A673 (cell line): ENCODE results near the gene RXRB. TPM values are rescaled to one million over a fixed set of nuclear protein-coding genes. Genes with fewer than 3 reads are reported as not detected.
A peak's percentile ranks its signal among the peaks of the same experiment; 100 is the strongest.

Experiments used
- BruUV-seq: library from RNA; stranded (reverse); fragments of 400-500 nt; replicated peaks from 2 replicates; lab custom pipeline; 2021; lab: Mats Ljungman, UMichigan
- CTCF ChIA-PET: fragments of 300-600 bp; sonication (Branson Sonifier 250); formaldehyde crosslinking; loops from one replicate; lab custom pipeline; 2022; ENCODE audit warnings: antibody characterized with exemption; lab: Charles Lee
- POLR2A ChIA-PET: fragments of 300-600 bp; sonication (Branson Sonifier 250); formaldehyde crosslinking; loops from one replicate; lab custom pipeline; 2022; ENCODE audit warnings: antibody characterized with exemption; ENCODE audit not compliant: low non-redundant PET; lab: Charles Lee
- DNase-seq: peaks from one replicate; pipeline ENCODE4 v3.0.0-alpha.2; 2015; ENCODE audit warnings: low spot score
- H3K27ac ChIP-seq: fragments of 200-600 bp; sonication (generic); 2 replicates; pipeline ENCODE4 v1.5.1; 2016; ENCODE audit warnings: mixed run types, low read depth, mild to moderate bottlenecking, mixed read lengths, antibody characterized with exemption, low read length; ENCODE audit not compliant: poor library complexity, severe bottlenecking
- H3K27me3 ChIP-seq: fragments of 200-600 bp; sonication (generic); replicated peaks from 2 replicates; pipeline ENCODE4 v1.6.1; 2017; ENCODE audit warnings: mixed run types, low read depth, mild to moderate bottlenecking, mixed read lengths, antibody characterized with exemption, low read length; ENCODE audit not compliant: insufficient read depth, poor library complexity
- H3K36me3 ChIP-seq: fragments of 200-600 bp; sonication (generic); 2 replicates; pipeline ENCODE4 v1.6.1; 2016; ENCODE audit warnings: mixed run types, mild to moderate bottlenecking, mixed read lengths, antibody characterized with exemption, low read length; ENCODE audit not compliant: insufficient read depth, poor library complexity, severe bottlenecking
- H3K4me1 ChIP-seq: fragments of 200-600 bp; sonication (generic); 2 replicates; pipeline ENCODE4 v1.6.1; 2017; ENCODE audit warnings: mixed run types, mild to moderate bottlenecking, mixed read lengths, antibody characterized with exemption, low read length; ENCODE audit not compliant: insufficient read depth, poor library complexity, severe bottlenecking
- H3K4me3 ChIP-seq: fragments of 200-600 bp; sonication (generic); 2 replicates; pipeline ENCODE4 v1.5.1; 2016; ENCODE audit warnings: low read depth, mixed run types, mild to moderate bottlenecking, mixed read lengths, low read length; ENCODE audit not compliant: poor library complexity, severe bottlenecking
- H3K9me3 ChIP-seq: fragments of 200-600 bp; sonication (generic); 2 replicates; pipeline ENCODE4 v1.6.1; 2016; ENCODE audit warnings: mixed run types, low read depth, mild to moderate bottlenecking, mixed read lengths, antibody characterized with exemption, low read length; ENCODE audit not compliant: poor library complexity, severe bottlenecking
- EZH2 ChIP-seq: fragments of 200-600 bp; sonication (generic); IDR thresholded peaks from 2 replicates; pipeline ENCODE4 v1.6.1; 2017; ENCODE audit warnings: borderline replicate concordance, low read depth, mild to moderate bottlenecking, mixed read lengths, antibody characterized with exemption, low read length; ENCODE audit not compliant: poor library complexity, severe bottlenecking
- intact Hi-C: fragments of 100-400 bp; cut with micrococcal nuclease; formaldehyde crosslinking; loops from one replicate; pipeline ENCODE4 v1.10.0; 2022; ENCODE audit not compliant: unreplicated experiment
- total RNA-seq: library from RNA; stranded (reverse); gene quantifications from 2 replicates; pipeline ENCODE4 v1.2.3, GENCODE V29; 2021
- TF ChIP-seq, protein P1 (sequence below): fragments of 300-800, 200-600 bp; sonication (generic); conservative IDR thresholded peaks from 2 replicates; pipeline ENCODE4 v1.5.1; 2017; ENCODE audit warnings: low read depth, mild to moderate bottlenecking, antibody characterized with exemption, low read length, moderate library complexity, mixed read lengths

RXRB gene
- total RNA-seq, 1 experiment from 2014 or later: 43.6 TPM

DNA sequence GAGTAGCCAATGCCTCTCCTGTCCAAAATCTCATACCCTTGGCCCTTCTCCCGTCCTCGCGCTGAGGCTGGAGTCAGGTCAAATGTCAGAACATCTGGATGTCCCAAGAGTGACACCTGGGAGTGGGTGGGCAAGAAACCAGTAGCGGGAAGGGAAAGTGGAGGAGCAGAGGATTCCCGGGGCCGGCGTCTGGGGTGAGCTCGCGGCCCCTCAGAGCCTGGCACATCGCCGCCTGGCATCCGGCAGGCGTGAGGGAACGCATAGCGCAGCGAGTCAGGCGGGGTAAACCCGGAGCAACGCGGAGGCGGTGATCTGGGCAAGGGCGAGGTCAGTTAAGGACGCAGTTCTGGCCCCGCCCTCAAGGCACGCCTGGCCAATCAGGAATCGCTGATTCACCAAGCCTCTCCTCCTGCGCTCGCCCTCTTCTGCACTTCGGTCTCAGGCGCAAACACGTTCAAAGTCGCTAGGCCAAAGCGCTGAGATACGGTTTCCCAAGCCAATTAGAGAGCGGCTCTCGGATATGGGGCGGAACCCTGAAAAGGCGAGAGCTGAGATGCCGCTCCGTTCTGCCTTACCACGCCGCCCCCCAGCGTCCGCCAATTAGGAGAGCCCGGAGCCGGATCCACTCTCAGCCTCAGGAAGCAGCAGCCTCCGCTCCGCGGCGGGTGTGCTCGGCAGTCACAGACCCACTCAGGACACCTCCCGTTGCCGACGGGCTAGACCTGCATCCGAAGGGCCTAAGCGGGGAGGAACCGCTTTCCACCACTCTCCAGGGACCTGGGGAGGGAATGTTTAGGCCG is 48.7 kb upstream of the RXRB start:
- peak; percentile 99 for DNase-seq
- no TSS peak for BruUV-seq
- intact Hi-C loops: loop anchor here (1.0 to 2.0 kb wide), 5 partner anchors 40 to 235 kb away; partner anchors contain the start of genes RING1, RXRB and SLC39A7
- H3K4me3 ChIP-seq: peak overlapping the region; percentile 59
- POLR2A ChIA-PET: interaction anchor here (0.6 to 2.0 kb wide), 3 partner anchors 17 to 277 kb away, joined by 3 to 13 read pairs (median 8); no protein-coding TSS in a partner anchor
- CTCF ChIA-PET: interaction anchor here (0.5 to 1.5 kb wide), 8 partner anchors 87 to 412 kb away, joined by 3 to 7 read pairs (median 4); no protein-coding TSS in a partner anchor
- peaks cover 3% of the 10 kb centered on the region for H3K36me3 ChIP-seq
- TF ChIP-seq, protein P1, sequence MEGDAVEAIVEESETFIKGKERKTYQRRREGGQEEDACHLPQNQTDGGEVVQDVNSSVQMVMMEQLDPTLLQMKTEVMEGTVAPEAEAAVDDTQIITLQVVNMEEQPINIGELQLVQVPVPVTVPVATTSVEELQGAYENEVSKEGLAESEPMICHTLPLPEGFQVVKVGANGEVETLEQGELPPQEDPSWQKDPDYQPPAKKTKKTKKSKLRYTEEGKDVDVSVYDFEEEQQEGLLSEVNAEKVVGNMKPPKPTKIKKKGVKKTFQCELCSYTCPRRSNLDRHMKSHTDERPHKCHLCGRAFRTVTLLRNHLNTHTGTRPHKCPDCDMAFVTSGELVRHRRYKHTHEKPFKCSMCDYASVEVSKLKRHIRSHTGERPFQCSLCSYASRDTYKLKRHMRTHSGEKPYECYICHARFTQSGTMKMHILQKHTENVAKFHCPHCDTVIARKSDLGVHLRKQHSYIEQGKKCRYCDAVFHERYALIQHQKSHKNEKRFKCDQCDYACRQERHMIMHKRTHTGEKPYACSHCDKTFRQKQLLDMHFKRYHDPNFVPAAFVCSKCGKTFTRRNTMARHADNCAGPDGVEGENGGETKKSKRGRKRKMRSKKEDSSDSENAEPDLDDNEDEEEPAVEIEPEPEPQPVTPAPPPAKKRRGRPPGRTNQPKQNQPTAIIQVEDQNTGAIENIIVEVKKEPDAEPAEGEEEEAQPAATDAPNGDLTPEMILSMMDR: no peak
- no peak for TF ChIP-seq EZH2
- no peaks in the 10 kb centered on the region for H3K27me3 ChIP-seq
- peaks cover 16% of the 10 kb centered on the region for H3K4me1 ChIP-seq
- H3K9me3 ChIP-seq: no peaks in the 10 kb centered on the region
- H3K27ac ChIP-seq: peak overlapping the region; percentile 94

- no peaks in the 10 kb centered on the region for H3K9me3 ChIP-seq
- peaks cover 3% of the 10 kb centered on the region for H3K36me3 ChIP-seq
- ChIA-PET POLR2A (interaction anchor here (0.6 to 2.0 kb wide), 2 partner anchors 29 to 277 kb away, joined by 3 to 8 read pairs; no protein-coding TSS in a partner anchor), CTCF (interaction anchor here (0.6 to 1.5 kb wide), 9 partner anchors 36 to 411 kb away, joined by 3 to 8 read pairs (median 5); no protein-coding TSS in a partner anchor)
- peak overlapping the region; percentile 59 for H3K4me3 ChIP-seq
- no peak for TF ChIP-seq EZH2
- TF ChIP-seq, protein P1: peak; percentile 39; the same call in 1 of the 2 replicates
- BruUV-seq: no TSS peak
- H3K4me1 ChIP-seq: peaks cover 16% of the 10 kb centered on the region
- no peaks in the 10 kb centered on the region for H3K27me3 ChIP-seq
- peak overlapping the region; percentile 94 for H3K27ac ChIP-seq
- DNase-seq: peak; percentile 74
- intact Hi-C loops: loop anchor here (1.0 to 2.0 kb wide), 4 partner anchors 40 to 234 kb away; partner anchors contain the start of genes RING1, RXRB and SLC39A7
Observed at GRCh38 chr6:33248643-33248931, 48.1 kb upstream of the RXRB start.

GRCh38 chr6:33247977-33248642 is 47.6 kb upstream of the RXRB start:
- intact Hi-C loops: loop anchor here (1.0 to 2.0 kb wide), 4 partner anchors 39 to 234 kb away; partner anchors contain the start of genes RING1, RXRB and SLC39A7
- no peak for TF ChIP-seq EZH2
- TF ChIP-seq, protein P1: peak; percentile 91

More at GRCh38 chr6:33247977-33248642, 47.6 kb upstream of the RXRB start:
- peak; percentile 91 for DNase-seq
- Histone ChIP-seq H3K4me1 (peaks cover 16% of the 10 kb centered on the region), H3K27ac (peak overlapping the region; percentile 94), H3K36me3 (peaks cover 3% of the 10 kb centered on the region), H3K9me3 (no peaks in the 10 kb centered on the region), H3K4me3 (peak overlapping the region; percentile 59), H3K27me3 (no peaks in the 10 kb centered on the region)
- no TSS peak for BruUV-seq
- ChIA-PET CTCF (interaction anchor here (0.5 to 1.5 kb wide), 16 partner anchors 16 to 1057 kb away, joined by 3 to 8 read pairs (median 4); partner anchors contain the start of gene B3GALT4), POLR2A (interaction anchor here (0.6 to 2.0 kb wide), 2 partner anchors 28 to 276 kb away, joined by 5 to 8 read pairs; no protein-coding TSS in a partner anchor)
